GM19468 (cell line): ENCODE measurements around the gene MS4A2.
"Not testable (repeated sequence)": the region's sequence is repeated elsewhere in the genome, so short reads cannot be mapped to it uniquely, and the experiment has no call there.

Experiments used
- ATAC-seq: cut with Tn5 transposase; IDR thresholded peaks from one replicate; pipeline ENCODE4 v1.9.1; 2021; ENCODE audit warnings: mild to moderate bottlenecking, moderate library complexity, moderate number of reproducible peaks; ENCODE audit not compliant: unreplicated experiment; ENCODE audit errors: extremely low read depth

MS4A2 gene

GRCh38 chr11:60098508-60098907, 10.0 kb downstream of the MS4A2 start:
- ATAC-seq, result no peak

- ATAC-seq, result no peak
Measured at GRCh38 chr11:60100516-60100915, 12.1 kb downstream of the MS4A2 start.

GRCh38 chr11:60101368-60101767, 12.9 kb downstream of the MS4A2 start:
- not testable (repeated sequence) for ATAC-seq

GRCh38 chr11:60104471-60105115, 16.1 kb downstream of the MS4A2 start:
- ATAC-seq, result not testable (repeated sequence)

- not testable (repeated sequence) for ATAC-seq
Measured at GRCh38 chr11:60108631-60109030, 20.2 kb downstream of the MS4A2 start.

- no peak for ATAC-seq
Measured at GRCh38 chr11:60111793-60112192, 23.3 kb downstream of the MS4A2 start.

GRCh38 chr11:60116996-60117790, 28.7 kb downstream of the MS4A2 start:
- ATAC-seq, result no peak

- ATAC-seq, result no peak
Measured at GRCh38 chr11:60118338-60118737, 29.9 kb downstream of the MS4A2 start.

- no peak for ATAC-seq
Measured at GRCh38 chr11:60119710-60120109, 31.2 kb downstream of the MS4A2 start.

- ATAC-seq, result no peak
Measured at GRCh38 chr11:60121264-60121663, 32.8 kb downstream of the MS4A2 start.

GRCh38 chr11:60122414-60123036, 34.1 kb downstream of the MS4A2 start:
- no peak for ATAC-seq

GRCh38 chr11:60124802-60125432, 36.5 kb downstream of the MS4A2 start:
- ATAC-seq, result no peak

GRCh38 chr11:60125956-60126585, 37.6 kb downstream of the MS4A2 start:
- no peak for ATAC-seq

- no peak for ATAC-seq
Measured at GRCh38 chr11:60127311-60127811, 38.9 kb downstream of the MS4A2 start.

- no peak for ATAC-seq
Measured at GRCh38 chr11:60128376-60128775, 39.9 kb downstream of the MS4A2 start.

- ATAC-seq, result not testable (repeated sequence)
Measured at GRCh38 chr11:60128866-60129265, 40.4 kb downstream of the MS4A2 start.

GRCh38 chr11:60129853-60130252, 41.4 kb downstream of the MS4A2 start:
- no peak for ATAC-seq

GRCh38 chr11:60130496-60130895, 42.0 kb downstream of the MS4A2 start:
- no peak for ATAC-seq

- no peak for ATAC-seq
Measured at GRCh38 chr11:60131912-60132311, 43.4 kb downstream of the MS4A2 start.

- no peak for ATAC-seq
Measured at GRCh38 chr11:60133917-60134316, 45.5 kb downstream of the MS4A2 start.
